GM21825 (cell line): Measurements from ENCODE around the gene DCTN4.
"Not testable (repeated sequence)": the region's sequence is repeated elsewhere in the genome, so short reads cannot be mapped to it uniquely, and the experiment has no call there.

ENCODE experiments used
- ATAC-seq: cut with Tn5 transposase; IDR thresholded peaks from one replicate; pipeline ENCODE4 v1.9.1; 2021; ENCODE audit warnings: mild to moderate bottlenecking, moderate library complexity; ENCODE audit not compliant: unreplicated experiment

DCTN4 gene

GRCh38 chr5:150758531-150759333, at the start of gene DCTN4:
Gene DCTN4, minus strand, starts transcription at chr5:150759017. Its CDS starts 24 bp downstream, at chr5:150758993.
- peak; percentile 96 for ATAC-seq

GRCh38 chr5:150804388-150804787, 45.6 kb upstream of the DCTN4 start:
- ATAC-seq = no peak

DNA sequence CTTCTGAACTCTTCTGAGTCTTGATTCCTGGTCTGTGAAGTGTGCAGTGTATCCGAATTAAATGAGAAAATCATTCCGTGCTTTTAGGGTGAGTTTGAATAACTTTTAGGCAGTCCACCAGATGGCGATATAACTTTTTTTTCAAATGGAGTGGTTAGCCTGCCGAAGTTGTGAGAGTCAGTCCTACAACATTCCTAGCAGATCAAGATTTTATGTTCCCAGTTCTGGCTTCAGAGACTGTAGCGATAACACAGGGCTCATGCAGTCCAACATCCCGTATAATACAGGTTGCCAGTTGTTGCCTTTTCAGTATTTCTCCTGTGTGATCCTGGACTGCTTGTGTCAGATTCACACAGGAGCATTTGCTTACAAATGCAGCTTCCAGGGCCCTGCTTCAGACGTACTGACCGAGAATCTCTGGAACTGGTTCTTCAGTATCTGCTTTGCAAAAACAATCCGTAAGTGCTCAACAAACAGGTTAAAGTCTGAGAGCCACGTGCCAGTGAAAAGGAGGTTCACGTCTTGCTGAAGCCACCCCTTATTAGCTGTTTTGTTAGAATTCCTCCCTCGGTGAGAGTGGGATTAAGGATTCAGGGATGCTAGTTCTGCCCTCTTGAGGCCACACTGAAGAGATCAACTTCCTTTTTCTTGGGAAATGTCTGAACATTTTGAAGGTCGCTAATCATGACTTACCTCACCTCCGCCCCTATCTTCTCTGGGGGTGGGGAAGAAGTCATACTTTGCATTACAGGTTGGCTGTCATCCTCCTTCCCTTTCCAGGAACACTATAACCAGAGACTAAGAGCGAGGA, 42.5 kb upstream of the DCTN4 start:
- ATAC-seq = no peak

GRCh38 chr5:150797384-150797783, 38.6 kb upstream of the DCTN4 start:
- ATAC-seq = no peak

- no peak for ATAC-seq
Observed at GRCh38 chr5:150794927-150795326, 36.1 kb upstream of the DCTN4 start.

DNA sequence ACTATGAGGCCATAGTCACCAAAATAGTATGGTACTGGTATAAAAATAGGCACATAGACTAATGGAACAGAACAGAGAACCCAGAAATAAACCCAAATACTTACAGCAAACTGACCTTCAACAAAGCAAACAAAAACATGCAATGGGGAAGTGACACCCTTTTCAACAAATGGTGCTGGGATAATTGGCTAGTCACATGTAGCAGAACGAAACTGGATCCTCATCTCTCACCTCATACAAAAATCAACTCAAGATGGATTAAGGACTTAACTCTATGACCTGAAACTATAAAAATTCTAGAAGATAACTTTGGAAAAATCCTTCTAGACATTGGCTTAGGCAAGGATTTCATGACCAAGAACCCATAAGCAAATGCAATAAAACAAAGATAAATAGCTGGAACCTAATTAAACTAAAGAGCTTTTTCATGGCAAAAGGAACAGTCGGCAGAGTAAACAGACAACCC, 34.6 kb upstream of the DCTN4 start:
- ATAC-seq = not testable (repeated sequence)

- ATAC-seq = no peak
Observed at GRCh38 chr5:150791536-150791935, 32.7 kb upstream of the DCTN4 start.

DNA sequence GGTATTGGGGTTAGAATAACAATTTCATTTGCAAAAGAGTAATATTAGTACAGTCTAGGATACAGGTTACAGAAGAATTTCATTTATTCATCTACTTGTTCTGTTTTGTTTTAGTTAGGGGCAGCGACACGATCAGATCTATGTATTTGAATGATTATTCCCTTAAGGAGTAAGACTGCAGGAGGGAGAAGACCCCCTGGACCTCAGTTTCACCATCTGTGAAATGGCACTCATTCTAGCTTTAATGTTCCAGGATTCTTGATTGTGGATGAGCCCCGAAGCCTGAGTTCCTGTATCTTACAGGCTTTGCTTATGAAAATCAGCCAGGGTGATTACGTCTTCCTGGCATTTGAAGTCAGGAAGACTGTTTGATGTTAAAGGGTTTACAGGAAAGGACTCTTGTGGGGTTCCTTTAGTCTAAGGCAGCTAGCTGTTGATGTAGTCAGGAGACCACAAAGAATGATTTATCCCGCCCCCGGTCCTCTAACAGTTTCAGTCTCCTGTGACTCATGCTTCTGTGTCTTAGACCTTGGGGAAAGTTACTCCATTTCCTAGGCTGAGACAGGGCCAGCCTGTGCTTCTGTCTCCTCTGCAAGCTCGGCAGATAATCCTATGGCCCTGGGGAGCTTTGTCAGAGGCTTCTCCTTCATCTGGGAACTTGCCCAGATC, 31.3 kb upstream of the DCTN4 start:
- ATAC-seq = peak; percentile 91

DNA sequence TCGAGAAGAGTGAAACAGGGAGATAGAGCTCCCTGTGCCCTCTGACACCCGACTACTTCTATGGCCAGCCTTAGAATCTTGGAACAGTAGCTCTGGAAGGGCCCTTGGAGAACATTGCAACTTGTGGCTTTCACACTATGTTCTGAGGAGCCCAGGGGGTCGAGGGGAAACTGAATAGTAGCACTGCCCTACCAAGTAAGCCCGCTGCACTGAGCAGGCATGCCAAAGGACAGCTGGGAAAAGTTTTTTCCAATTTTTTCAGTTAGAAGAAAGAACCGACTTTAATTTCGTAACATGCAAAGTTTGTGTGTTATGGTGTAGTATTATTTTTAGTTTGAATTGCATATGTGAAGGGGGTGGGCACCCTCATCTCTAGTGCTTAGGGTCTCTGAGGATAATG, 30.6 kb upstream of the DCTN4 start:
- ATAC-seq = no peak

DNA sequence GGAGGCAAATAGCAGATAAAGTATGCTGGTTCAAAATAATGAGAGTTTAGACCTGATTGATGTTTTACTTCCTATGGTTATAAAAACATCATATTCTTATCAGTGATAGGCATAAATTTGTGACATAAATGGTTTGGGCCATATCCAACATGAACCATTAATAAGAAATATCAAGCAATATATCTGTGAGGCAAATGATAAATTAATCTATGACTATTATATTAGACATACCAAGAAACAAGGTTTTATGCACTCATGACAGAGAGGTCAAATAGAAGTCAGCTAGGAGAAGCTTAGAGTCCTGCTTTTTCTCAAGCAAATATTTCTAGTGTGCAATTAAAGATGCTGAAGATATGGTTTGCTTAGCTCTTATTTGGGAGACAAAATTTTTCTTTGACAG, 30.2 kb upstream of the DCTN4 start:
- no peak for ATAC-seq

GRCh38 chr5:150787656-150788055, 28.8 kb upstream of the DCTN4 start:
- ATAC-seq = no peak

DNA sequence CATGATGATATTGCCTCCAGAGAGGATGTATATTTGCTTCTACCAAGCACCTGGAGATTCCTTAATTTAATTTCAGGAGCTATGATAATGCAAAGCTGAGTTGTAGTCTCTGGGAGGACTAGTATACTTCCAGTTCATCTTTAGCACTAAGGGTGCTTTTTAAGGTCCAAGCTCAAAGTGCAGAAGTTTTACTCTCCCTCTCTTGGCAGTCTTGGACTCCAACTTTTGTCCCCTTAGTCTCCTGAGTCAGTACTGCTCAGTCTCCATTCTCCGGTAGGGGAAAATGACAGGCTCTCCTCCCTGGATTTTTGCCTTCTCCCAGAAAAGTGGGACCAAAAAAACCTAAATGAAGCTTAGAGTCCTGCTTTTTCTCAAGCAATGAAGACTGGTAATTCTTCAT, 28.1 kb upstream of the DCTN4 start:
- ATAC-seq = no peak

GRCh38 chr5:150785950-150786349, 27.1 kb upstream of the DCTN4 start:
- no peak for ATAC-seq

DNA sequence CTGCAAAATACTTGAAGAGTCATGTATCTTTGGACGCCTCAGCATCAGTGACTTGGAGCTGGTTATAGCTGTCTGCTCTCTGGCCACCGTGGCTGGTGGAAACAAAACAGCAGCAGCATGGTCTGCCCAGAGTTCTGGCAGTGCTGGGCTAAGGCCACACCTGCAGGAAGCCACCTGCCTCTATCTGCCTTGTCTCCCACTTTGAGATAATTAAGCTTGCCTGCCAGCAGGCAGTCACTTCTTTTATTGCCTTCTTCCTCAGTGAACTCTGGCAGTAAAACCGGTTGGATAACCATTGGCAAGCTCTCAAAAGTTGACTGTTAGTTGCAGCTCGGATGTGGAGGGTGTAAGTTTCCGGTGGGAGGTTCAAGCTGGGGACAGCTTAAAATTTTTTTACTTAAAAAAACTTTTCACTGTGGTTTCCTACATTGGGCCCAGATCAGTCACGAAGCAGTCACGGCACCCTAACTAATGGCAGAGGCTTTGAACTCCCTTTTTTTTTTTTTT, 24.7 kb upstream of the DCTN4 start:
- peak; percentile 40 for ATAC-seq

DNA sequence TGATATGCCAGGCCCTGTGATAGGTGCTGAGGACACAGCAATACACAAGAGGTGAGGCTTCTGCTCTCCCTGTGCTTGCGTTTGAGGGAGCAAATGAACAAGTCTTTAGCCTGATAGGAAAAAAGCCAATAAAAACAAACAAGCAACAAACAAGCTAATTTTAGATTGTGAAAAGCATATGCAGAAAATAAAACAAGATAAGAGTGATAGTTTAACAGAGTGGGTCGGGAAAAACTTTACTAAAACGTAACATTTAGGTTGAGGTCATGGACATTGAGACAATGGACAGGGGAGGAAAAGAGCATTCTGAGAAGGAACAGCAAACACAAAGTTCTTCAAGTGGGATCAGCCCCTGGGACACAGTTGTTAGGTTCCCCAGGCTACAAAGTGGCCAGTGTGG, 24.0 kb upstream of the DCTN4 start:
- ATAC-seq = no peak

- ATAC-seq = no peak
Observed at GRCh38 chr5:150781706-150782614, 23.1 kb upstream of the DCTN4 start.

GRCh38 chr5:150780816-150781221, 22.0 kb upstream of the DCTN4 start:
- no peak for ATAC-seq

DNA sequence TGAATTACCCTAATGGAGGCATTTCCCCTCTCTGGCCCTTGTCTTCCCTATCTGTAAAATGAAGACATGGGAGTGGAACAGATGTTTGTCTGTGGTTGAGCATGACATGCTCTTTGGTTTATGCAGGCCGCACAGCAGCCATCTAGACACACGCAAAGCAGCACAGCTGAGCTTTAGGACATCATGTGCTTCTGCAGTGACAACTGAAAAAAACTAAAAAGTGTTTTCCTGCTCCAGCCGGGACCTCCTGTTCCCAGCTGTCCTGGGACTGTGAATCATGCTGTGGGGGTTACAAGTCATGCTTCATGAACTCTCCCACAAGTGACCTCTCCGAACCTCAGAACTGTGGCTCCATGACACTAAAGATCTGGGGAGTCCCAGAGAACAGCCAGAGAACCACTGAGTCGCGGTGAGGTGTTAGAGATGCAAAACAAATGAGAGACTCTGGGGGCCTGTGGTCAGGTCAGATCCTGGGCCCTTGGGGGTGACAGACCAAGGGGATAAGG, 21.4 kb upstream of the DCTN4 start:
- peak; percentile 53 for ATAC-seq

DNA sequence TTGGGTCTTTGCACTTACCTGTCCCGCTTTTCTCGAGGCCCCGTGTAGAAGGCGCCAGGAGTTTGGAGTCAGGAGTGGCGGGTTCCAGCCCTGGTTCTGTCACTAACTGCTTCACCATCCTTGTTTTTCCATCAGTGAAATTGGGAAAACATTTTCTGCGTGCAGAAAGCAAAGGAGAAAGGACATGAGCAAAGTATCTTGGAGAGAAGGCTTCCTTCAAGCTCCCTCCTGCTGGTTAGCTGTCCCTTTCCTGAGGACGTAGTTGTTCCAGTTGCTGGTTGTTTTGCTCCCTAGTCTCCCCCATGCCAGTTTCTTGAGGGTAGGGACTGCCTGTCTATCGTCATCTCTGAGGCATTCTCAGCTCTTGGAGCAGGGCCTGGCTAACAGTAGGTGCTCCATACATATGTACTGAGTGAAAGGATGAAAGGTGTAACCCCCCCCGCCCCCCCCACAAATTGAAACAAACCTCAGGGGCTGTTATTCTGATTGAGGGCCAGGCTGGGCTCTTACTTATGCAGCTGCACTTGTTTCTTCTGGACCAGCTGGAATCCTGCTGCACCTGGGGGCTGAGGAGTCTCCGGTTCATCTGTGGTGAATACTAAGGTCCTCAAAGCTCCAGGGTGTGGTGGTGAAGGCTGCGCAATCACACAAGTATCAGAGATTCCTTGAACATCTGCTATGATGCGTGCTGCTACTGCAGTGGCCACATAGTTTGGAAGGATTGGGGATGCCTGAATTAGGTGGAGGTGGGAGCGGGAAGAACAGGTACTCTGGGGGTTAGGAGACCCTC, 20.8 kb upstream of the DCTN4 start:
- no peak for ATAC-seq
